ENCODE data around the gene MBD5.

GRCh38 chr2:148528356-148529064 lies 507.6 kb downstream of the MBD5 start:
- TF ChIP-seq CTCF (IDR thresholded peaks at IDR 0.05) (no peak), POLR2A (IDR thresholded peaks at IDR 0.05) (no peak)
